ENCODE results near the gene TRABD2B.

The TRABD2B gene

DNA sequence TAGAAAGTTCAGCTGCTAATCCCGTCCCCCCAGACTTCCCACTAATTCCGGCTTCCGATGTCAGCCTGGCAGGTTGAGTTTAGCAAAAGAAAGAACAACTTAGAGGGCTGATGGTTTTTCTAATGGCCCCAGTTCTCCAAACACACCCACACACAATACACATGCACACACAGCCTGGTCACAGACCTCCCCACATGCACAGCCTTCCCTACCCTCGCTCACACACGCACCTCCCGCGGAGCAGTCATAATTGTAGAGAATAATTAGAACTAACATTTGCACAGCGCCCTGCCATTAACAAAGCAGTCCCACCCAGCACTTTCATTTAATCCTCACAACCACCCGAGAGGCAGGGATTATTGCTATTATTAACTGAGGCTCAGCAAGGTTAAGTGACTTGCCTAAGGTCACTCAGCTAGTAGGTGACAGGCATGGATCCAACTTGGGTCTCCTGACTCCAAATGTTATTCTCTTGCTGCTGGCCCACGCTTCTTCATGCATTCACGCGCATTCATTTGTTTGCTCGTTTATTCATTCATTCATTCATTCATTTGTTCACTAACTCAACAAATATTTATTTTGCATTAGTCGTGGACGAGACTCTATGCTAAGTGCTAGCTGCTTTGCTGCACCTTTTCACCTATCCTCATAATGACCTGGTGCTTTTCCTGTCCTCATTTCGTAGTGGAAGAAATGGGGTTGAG is 284.4 kb downstream of the TRABD2B start:
- DNase-seq: no peak

DNA sequence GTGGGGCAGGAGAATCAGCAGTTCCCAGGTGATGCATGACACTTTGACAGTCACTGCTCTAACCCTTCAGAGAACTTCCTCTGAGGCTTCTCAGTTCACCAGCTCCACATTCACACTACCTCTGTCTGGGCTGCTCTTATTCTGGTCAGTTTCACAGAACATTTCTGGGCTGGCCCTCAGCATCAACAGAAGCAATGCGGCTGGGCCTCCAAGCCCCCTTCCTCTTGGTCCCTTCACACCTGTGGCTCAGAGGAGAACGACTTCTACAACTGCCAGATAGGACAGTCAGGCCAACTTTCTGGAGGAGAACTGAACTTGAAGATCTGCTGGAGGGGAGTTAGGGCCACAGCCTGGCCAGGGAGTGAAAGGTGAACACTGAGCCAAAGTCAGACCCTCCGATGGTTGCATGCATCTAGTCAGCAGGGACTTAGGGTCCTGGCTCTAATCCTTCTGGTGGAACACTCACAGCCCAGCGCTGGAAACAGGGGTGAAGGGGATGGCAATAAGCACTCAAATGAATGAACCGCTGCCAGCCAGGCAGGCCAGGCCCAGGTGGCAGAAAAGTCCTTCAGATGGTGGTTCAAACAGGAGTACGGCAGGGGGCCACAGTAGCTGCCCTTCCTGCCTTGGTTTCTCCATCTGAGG is 285.2 kb downstream of the TRABD2B start:
- no peak for DNase-seq

DNA sequence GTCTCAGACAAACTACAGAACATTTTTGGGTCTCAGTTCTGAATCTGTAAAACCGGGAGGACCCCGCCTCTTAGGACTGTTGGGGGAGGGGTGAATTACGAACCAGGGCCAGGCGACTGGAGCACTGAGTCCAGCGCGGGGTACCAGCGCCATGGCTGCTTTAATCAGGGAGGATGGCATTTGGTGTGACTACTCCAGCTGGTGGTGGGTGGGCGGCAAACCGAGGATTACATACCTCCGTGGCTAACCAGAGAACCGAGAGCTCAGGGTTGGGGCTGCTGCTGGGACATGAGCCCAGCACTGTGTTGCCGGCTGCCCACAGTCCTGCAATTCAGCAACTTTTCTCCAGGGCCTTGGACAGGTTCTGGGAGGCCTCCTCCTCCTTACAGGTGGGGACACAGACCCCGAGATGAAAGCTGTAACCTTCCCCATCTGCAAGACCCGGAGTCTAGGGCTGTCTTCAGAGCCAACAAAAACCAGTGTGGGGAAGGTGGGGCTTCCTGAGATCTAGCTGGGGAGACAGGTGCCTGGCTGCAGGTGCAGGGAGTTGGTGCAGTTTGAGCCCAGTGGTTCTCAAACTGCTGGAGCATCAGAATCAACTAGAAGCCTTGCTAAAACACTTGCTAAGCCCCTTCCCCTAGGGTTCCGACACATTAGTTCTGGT is 285.9 kb downstream of the TRABD2B start:
- no peak for DNase-seq

Data from midbrain (tissue), 1 donor.